SK-N-SH treated with all-trans-retinoic acid at 6 μM for 48 hours (cell line): ENCODE data around the gene DCTN2.
A peak's percentile ranks its signal among the peaks of the same experiment; 100 is the strongest.

ENCODE experiments used
- ATAC-seq: fragments of 200-7000 bp; cut with Tn5 transposase; 3 replicates; pipeline ENCODE4 v1.9.1; 2020; ENCODE audit warnings: mild to moderate bottlenecking, moderate library complexity
- ARNTL ChIP-seq: fragments of 450-650 bp; formaldehyde crosslinking; IDR thresholded peaks from 2 replicates; pipeline ENCODE4 v1.5.0; 2020; ENCODE audit warnings: low read depth, mild to moderate bottlenecking, moderate library complexity, borderline replicate concordance
- BACH2 ChIP-seq: fragments of 250-450 bp; sonication (Bioruptor Pico); IDR thresholded peaks from 2 replicates; pipeline ENCODE4 v1.9.0; 2021; ENCODE audit warnings: mild to moderate bottlenecking, borderline replicate concordance
- CSDC2 ChIP-seq: fragments of 250-450 bp; sonication (Bioruptor Pico); IDR thresholded peaks from 2 replicates; pipeline ENCODE4 v1.5.0; 2020; ENCODE audit warnings: mild to moderate bottlenecking, moderate library complexity
- GLIS3 ChIP-seq: fragments of 250-450 bp; sonication (Bioruptor Pico); IDR thresholded peaks from 2 replicates; pipeline ENCODE4 v1.5.0; 2020; ENCODE audit warnings: mild to moderate bottlenecking, moderate library complexity
- PPARA ChIP-seq: fragments of 250-450 bp; sonication (Bioruptor Pico); IDR thresholded peaks from 2 replicates; pipeline ENCODE4 v1.5.0; 2020; ENCODE audit warnings: mild to moderate bottlenecking, borderline replicate concordance
- RARB ChIP-seq: fragments of 250-450 bp; sonication (Bioruptor Pico); IDR thresholded peaks from 2 replicates; pipeline ENCODE4 v1.8.0; 2021; ENCODE audit warnings: mild to moderate bottlenecking, moderate library complexity
- SNAI2 ChIP-seq: fragments of 250-450 bp; sonication (Bioruptor Pico); IDR thresholded peaks from 2 replicates; pipeline ENCODE4 v1.5.0; 2020; ENCODE audit warnings: mild to moderate bottlenecking, moderate library complexity
- TOX ChIP-seq: fragments of 250-450 bp; sonication (Bioruptor Pico); IDR thresholded peaks from 2 replicates; pipeline ENCODE4 v1.8.0; 2021; ENCODE audit warnings: mild to moderate bottlenecking, moderate library complexity, borderline replicate concordance
- ZC3H10 ChIP-seq: fragments of 250-450 bp; sonication (Bioruptor Pico); IDR thresholded peaks from 2 replicates; pipeline ENCODE4 v1.5.1; 2021; ENCODE audit warnings: mild to moderate bottlenecking, moderate library complexity
- ZFP3 ChIP-seq: fragments of 250-450 bp; sonication (Bioruptor Pico); IDR thresholded peaks from 2 replicates; pipeline ENCODE4 v1.5.0; 2020; ENCODE audit warnings: mild to moderate bottlenecking, moderate library complexity
- ZFP30 ChIP-seq: fragments of 450-650 bp; formaldehyde crosslinking; IDR thresholded peaks from 2 replicates; pipeline ENCODE4 v1.5.0; 2022; ENCODE audit warnings: mild to moderate bottlenecking, moderate library complexity
- ZNF565 ChIP-seq: fragments of 450-650 bp; formaldehyde crosslinking; conservative IDR thresholded peaks from 2 replicates; pipeline ENCODE4 v1.5.0; 2020; ENCODE audit warnings: low read depth, mild to moderate bottlenecking, moderate library complexity
- ZNF70 ChIP-seq: fragments of 450-650 bp; formaldehyde crosslinking; IDR thresholded peaks from 2 replicates; pipeline ENCODE4 v1.5.0; 2020; ENCODE audit warnings: mild to moderate bottlenecking, moderate library complexity
- ZNF8 ChIP-seq: fragments of 450-650 bp; formaldehyde crosslinking; IDR thresholded peaks from 2 replicates; pipeline ENCODE4 v1.5.0; 2020; ENCODE audit warnings: mild to moderate bottlenecking, moderate library complexity
- TF ChIP-seq, protein P1 (sequence below): fragments of 250-450 bp; sonication (Bioruptor Pico); IDR thresholded peaks from 2 replicates; pipeline ENCODE4 v1.8.0; 2020; ENCODE audit warnings: mild to moderate bottlenecking, moderate library complexity, borderline replicate concordance
- TF ChIP-seq, protein P2 (sequence below): fragments of 250-450 bp; sonication (Bioruptor Pico); IDR thresholded peaks from 2 replicates; pipeline ENCODE4 v1.5.0; 2020; ENCODE audit warnings: mild to moderate bottlenecking, moderate library complexity
- TF ChIP-seq, protein P3 (sequence below): fragments of 250-450 bp; sonication (Bioruptor Pico); IDR thresholded peaks from 2 replicates; pipeline ENCODE4 v1.5.1; 2021; ENCODE audit warnings: mild to moderate bottlenecking, moderate library complexity

DCTN2 gene

DNA sequence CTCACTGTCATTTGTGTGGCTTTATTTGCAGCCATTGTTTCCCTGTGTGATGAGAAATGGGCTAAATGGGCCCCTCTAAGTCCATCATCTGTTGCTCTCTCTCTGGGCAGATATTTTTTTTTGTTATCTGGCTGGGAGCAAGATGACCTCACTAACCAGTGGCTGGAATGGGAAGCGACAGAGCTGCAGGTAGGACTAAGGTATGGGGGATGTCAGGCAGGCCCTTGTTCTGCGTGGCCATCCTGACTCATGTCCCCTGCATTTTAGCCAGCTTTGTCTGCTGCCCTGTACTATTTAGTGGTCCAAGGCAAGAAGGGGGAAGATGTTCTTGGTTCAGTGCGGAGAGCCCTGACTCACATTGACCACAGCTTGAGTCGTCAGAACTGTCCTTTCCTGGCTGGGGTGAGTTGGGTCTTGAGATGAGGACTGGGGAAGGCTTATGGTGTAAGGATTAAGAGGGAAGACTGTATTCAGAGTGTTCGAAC, 57.8 kb downstream of the DCTN2 start (continued):
- no peak for TF ChIP-seq BACH2
- no peak for TF ChIP-seq ZC3H10 (CRISPR knock-in tag)
- no peak for TF ChIP-seq ZNF8 (CRISPR knock-in tag)

DNA sequence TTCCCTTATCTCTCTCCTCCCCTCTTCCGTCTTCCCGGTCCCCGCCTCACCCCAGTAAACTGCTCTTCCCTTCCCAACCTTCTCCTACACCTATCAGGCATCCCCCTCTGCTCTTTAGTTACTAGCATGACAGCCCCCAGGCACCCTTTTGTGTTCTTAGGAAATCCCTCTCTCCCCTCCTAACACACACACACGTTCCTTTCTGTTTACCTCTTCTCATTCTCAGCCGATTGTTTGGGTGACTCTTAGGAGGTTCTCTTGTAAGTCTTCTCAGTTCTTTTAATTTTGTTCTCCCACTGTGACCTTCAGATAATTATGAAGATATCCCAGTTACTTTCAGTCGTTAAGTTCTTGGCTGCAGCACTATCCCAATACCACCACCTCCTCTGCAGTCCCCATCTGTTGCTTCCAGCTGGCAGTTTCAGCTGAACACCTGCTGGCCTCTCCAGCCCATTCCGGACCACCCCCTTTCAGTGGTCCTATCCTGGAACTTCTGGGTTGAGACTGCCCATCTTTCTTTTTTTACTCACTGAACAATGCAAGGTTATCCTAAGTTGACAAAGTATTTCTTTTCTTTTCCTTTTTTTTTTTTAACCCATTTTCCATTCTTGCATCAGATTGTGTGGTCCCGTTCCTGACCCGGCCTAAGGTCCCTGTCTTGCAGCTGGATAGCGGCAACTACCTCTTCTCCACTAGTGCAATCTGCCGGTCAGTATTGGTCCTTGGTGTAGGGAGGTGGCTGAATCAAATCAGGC, 58.4 kb downstream of the DCTN2 start:
- ATAC-seq = peak; percentile 18
- no peak for TF ChIP-seq ZNF565
- TF ChIP-seq, protein P1, sequence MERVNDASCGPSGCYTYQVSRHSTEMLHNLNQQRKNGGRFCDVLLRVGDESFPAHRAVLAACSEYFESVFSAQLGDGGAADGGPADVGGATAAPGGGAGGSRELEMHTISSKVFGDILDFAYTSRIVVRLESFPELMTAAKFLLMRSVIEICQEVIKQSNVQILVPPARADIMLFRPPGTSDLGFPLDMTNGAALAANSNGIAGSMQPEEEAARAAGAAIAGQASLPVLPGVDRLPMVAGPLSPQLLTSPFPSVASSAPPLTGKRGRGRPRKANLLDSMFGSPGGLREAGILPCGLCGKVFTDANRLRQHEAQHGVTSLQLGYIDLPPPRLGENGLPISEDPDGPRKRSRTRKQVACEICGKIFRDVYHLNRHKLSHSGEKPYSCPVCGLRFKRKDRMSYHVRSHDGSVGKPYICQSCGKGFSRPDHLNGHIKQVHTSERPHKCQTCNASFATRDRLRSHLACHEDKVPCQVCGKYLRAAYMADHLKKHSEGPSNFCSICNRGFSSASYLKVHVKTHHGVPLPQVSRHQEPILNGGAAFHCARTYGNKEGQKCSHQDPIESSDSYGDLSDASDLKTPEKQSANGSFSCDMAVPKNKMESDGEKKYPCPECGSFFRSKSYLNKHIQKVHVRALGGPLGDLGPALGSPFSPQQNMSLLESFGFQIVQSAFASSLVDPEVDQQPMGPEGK = no peak
- no peak for TF ChIP-seq SNAI2 (CRISPR knock-in tag)
- no peak for TF ChIP-seq PPARA (CRISPR knock-in tag)
- no peak for TF ChIP-seq GLIS3 (CRISPR knock-in tag)
- TF ChIP-seq, protein P2, sequence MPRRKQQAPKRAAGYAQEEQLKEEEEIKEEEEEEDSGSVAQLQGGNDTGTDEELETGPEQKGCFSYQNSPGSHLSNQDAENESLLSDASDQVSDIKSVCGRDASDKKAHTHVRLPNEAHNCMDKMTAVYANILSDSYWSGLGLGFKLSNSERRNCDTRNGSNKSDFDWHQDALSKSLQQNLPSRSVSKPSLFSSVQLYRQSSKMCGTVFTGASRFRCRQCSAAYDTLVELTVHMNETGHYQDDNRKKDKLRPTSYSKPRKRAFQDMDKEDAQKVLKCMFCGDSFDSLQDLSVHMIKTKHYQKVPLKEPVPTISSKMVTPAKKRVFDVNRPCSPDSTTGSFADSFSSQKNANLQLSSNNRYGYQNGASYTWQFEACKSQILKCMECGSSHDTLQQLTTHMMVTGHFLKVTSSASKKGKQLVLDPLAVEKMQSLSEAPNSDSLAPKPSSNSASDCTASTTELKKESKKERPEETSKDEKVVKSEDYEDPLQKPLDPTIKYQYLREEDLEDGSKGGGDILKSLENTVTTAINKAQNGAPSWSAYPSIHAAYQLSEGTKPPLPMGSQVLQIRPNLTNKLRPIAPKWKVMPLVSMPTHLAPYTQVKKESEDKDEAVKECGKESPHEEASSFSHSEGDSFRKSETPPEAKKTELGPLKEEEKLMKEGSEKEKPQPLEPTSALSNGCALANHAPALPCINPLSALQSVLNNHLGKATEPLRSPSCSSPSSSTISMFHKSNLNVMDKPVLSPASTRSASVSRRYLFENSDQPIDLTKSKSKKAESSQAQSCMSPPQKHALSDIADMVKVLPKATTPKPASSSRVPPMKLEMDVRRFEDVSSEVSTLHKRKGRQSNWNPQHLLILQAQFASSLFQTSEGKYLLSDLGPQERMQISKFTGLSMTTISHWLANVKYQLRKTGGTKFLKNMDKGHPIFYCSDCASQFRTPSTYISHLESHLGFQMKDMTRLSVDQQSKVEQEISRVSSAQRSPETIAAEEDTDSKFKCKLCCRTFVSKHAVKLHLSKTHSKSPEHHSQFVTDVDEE (CRISPR knock-in tag) = no peak
- no peak for TF ChIP-seq TOX (CRISPR knock-in tag)

DNA sequence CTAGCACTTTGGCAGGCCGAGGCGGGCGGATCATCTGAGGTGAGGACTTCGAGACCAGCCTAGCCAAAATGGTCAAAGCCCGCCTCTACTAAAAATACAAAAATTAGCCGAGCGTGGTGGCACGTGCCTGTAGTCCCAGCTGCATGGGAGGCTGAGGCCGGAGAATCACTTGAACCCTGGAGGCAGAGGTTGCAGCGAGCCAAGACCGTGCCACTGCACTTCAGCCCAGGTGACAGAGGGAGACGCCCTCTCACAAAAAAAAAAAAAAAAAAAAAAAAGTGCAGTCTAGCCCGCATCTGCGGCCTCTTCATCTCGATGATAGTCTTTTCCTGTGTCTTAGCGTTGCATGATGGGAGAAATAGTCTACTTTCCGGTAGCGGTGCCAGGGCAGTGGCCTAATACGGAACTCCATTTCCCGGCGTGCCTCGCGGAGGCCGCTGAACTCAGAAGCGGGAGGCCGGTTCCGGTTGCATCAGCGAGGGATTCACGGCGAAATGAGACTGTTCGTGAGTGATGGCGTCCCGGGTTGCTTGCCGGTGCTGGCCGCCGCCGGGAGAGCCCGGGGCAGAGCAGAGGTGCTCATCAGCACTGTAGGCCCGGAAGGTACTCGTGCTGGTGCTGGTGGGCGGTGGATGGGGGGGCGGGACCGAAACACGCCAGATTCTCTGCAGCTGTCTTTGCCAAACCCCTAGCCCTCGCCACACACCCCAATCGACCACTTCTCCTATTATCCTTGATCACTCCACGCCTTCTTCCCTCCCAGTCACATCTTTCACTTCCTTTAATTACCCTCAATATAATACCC, 59.2 kb downstream of the DCTN2 start, which contains the start of gene MARS1:
Gene MARS1 (plus strand): TSS at position 472 of the 805 bp plus-strand sequence. CDS start 23 bp downstream, at position 495.
- ATAC-seq = peak; percentile 97
- TF ChIP-seq CSDC2 (CRISPR knock-in tag) = no peak
- TF ChIP-seq, protein P2 (CRISPR knock-in tag) = no peak
- no peak for TF ChIP-seq PPARA (CRISPR knock-in tag)
- TF ChIP-seq ZFP3 (CRISPR knock-in tag) = no peak
- no peak for TF ChIP-seq BACH2
- no peak for TF ChIP-seq SNAI2 (CRISPR knock-in tag)
- TF ChIP-seq ZC3H10 (CRISPR knock-in tag) = no peak
- no peak for TF ChIP-seq ZNF70
- no peak for TF ChIP-seq ZNF8 (CRISPR knock-in tag)
- TF ChIP-seq RARB (CRISPR knock-in tag) = no peak
- TF ChIP-seq, protein P3, sequence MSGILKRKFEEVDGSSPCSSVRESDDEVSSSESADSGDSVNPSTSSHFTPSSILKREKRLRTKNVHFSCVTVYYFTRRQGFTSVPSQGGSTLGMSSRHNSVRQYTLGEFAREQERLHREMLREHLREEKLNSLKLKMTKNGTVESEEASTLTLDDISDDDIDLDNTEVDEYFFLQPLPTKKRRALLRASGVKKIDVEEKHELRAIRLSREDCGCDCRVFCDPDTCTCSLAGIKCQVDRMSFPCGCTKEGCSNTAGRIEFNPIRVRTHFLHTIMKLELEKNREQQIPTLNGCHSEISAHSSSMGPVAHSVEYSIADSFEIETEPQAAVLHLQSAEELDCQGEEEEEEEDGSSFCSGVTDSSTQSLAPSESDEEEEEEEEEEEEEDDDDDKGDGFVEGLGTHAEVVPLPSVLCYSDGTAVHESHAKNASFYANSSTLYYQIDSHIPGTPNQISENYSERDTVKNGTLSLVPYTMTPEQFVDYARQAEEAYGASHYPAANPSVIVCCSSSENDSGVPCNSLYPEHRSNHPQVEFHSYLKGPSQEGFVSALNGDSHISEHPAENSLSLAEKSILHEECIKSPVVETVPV = no peak
- no peak for TF ChIP-seq ARNTL (CRISPR knock-in tag)
- no peak for TF ChIP-seq GLIS3 (CRISPR knock-in tag)

DNA sequence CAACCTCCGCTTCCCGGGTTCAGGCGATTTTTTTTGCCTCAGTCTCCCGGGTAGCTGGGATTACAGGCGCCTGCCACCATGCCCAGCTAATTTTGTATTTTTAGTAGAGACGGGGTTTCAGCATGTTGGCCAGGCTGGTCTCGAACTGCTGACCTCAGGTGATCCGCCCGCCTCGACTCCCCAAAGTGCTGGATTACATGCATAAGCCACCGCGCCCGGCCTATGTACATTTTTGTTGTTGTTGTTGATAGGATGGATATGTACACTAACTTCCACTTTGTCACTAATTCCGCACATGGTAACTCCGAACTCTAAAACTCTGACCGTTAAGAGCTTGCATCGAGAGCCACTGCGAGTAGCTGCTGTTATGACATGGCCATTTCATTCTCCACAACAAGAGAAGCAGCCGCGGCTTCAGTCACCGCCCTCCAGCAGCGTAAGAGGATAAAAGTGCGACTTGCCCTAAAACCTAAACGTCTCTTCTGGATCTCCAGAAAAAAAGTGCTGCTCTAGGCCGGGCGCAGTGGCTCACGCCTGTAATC, 59.9 kb downstream of the DCTN2 start:
- no peak for TF ChIP-seq TOX (CRISPR knock-in tag)
- TF ChIP-seq, protein P2 (CRISPR knock-in tag) = no peak
- TF ChIP-seq, protein P3 = no peak
- TF ChIP-seq ZFP30 (CRISPR knock-in tag) = no peak
- no peak for TF ChIP-seq ZNF565
- TF ChIP-seq RARB (CRISPR knock-in tag) = no peak
- no peak for ATAC-seq
